Gastroesophageal sphincter (tissue), 4 donors: Measurements from ENCODE around the gene FMN2. TPM values are rescaled to one million over a fixed set of nuclear protein-coding genes. Genes with fewer than 3 reads are reported as not detected.

ENCODE experiments used
- ATAC-seq: fragments of 150-250 bp; one replicate; pipeline ENCODE4 v1.9.1; 2016; ENCODE audit warnings: mild to moderate bottlenecking, moderate library complexity
- H3K27ac ChIP-seq, 4 donors: fragments of 200-600 bp; sonication (generic) in 3 of 4; 1 replicate in 3 of 4; 2 replicates in 1 of 4; pipeline ENCODE4 v1.5.1; 2016 to 2019
- H3K27me3 ChIP-seq: fragments of 200-600 bp; sonication (generic); one replicate; pipeline ENCODE4 v1.5.1; 2019
- H3K36me3 ChIP-seq, 2 donors: fragments of 200-600 bp; sonication (generic); one replicate each; pipeline ENCODE4 v1.5.1; 2019; ENCODE audit warnings: control low read depth in 1 of 2
- H3K4me1 ChIP-seq, 3 donors: fragments of 200-600 bp; sonication (generic); 1 replicate in 2 of 3; 2 replicates in 1 of 3; pipeline ENCODE4 v1.5.1; 2016 to 2019; ENCODE audit warnings: control low read depth in 2 of 3
- H3K4me3 ChIP-seq, 2 donors: fragments of 200-600 bp; sonication (generic); one replicate each; pipeline ENCODE4 v1.5.1; 2019; ENCODE audit warnings: mild to moderate bottlenecking in 1 of 2, moderate library complexity in 1 of 2
- H3K9me3 ChIP-seq, 3 donors: fragments of 200-600 bp; sonication (generic); one replicate each; pipeline ENCODE4 v1.5.1; 2017 to 2019; ENCODE audit warnings: control low read depth in 2 of 3
- EP300 ChIP-seq: sonication (generic); formaldehyde crosslinking; IDR thresholded peaks from one replicate; pipeline ENCODE4 v1.6.1; 2017; ENCODE audit warnings: antibody characterized with exemption, mild to moderate bottlenecking
- POLR2A ChIP-seq, 2 donors: fragments of 450-650 bp; IDR thresholded peaks; one replicate each; pipeline ENCODE4 v1.6.1; 2017; ENCODE audit warnings: antibody characterized with exemption in 2 of 2, mild to moderate bottlenecking in 2 of 2, moderate library complexity in 1 of 2
- POLR2AphosphoS5 ChIP-seq: sonication (generic); formaldehyde crosslinking; IDR thresholded peaks from one replicate; pipeline ENCODE4 v1.6.1; 2017; ENCODE audit warnings: antibody characterized with exemption
- WGBS, 2 donors: methylation state at CpG; one replicate each; pipeline ENCODE4 v1.1.5; 2018; ENCODE audit warnings: low coverage in 1 of 2; 5-methylcytosine and 5-hydroxymethylcytosine counted together
- total RNA-seq, 4 donors: library from RNA; depleted of rRNA; stranded (reverse); fragments of >200 nt; gene quantifications; one replicate each; pipeline ENCODE4 v1.1.0, GENCODE V29; 2016
- TF ChIP-seq, protein P1 (sequence below), 4 experiments: fragments of 200-600 bp in 2 of 4; fragments of 450-650 bp in 2 of 4; sonication (generic) in 1 of 4; IDR thresholded peaks; one replicate each; pipeline ENCODE4 v1.5.1; 2017 to 2019; ENCODE audit warnings: antibody characterized with exemption in 4 of 4, mild to moderate bottlenecking in 2 of 4, moderate library complexity in 2 of 4

FMN2 gene
- total RNA-seq, 4 donors from 2014 or later, result 0.27 to 8.6 (median 2.7) TPM

DNA sequence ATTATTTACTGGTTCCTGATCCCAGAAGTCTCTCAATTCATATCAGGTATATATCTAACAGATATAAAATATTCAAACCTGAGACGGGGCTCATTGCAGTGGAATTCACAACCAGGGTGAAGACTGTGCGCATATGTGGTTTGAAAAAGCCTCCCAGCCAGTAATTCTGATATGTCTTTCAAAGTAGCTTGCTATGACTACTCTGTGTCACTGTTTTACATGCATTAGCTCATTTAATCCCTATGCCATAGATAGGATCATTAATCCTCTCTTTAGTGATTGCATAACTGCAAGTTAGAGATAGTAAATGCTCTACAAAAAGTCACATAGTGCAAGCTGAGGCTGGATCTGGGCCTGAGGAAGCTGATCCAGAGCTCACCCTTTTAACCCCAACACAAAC lies 251.4 kb downstream of the FMN2 start:
- H3K9me3 ChIP-seq, result no peaks in the 10 kb centered on the region
- no peak for ATAC-seq
- H3K27ac ChIP-seq, result no peak overlapping the region
- 68 to 75% methylated on average over 2 of the region's 2 CpGs for WGBS, 2 donors
- H3K36me3 ChIP-seq, result no peaks in the 10 kb centered on the region
- H3K27me3 ChIP-seq, result no peaks in the 10 kb centered on the region
- no peak overlapping the region for H3K4me3 ChIP-seq
- H3K4me1 ChIP-seq, result peaks cover 0 to 25% (median 0%) of the 10 kb centered on the region in 3 donors
- no peak for TF ChIP-seq POLR2A (IDR thresholded peaks at IDR 0.05)
- TF ChIP-seq POLR2AphosphoS5, result no peak
- TF ChIP-seq, protein P1, sequence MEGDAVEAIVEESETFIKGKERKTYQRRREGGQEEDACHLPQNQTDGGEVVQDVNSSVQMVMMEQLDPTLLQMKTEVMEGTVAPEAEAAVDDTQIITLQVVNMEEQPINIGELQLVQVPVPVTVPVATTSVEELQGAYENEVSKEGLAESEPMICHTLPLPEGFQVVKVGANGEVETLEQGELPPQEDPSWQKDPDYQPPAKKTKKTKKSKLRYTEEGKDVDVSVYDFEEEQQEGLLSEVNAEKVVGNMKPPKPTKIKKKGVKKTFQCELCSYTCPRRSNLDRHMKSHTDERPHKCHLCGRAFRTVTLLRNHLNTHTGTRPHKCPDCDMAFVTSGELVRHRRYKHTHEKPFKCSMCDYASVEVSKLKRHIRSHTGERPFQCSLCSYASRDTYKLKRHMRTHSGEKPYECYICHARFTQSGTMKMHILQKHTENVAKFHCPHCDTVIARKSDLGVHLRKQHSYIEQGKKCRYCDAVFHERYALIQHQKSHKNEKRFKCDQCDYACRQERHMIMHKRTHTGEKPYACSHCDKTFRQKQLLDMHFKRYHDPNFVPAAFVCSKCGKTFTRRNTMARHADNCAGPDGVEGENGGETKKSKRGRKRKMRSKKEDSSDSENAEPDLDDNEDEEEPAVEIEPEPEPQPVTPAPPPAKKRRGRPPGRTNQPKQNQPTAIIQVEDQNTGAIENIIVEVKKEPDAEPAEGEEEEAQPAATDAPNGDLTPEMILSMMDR (IDR thresholded peaks at IDR 0.05), result no peak
- no peak for TF ChIP-seq EP300

DNA sequence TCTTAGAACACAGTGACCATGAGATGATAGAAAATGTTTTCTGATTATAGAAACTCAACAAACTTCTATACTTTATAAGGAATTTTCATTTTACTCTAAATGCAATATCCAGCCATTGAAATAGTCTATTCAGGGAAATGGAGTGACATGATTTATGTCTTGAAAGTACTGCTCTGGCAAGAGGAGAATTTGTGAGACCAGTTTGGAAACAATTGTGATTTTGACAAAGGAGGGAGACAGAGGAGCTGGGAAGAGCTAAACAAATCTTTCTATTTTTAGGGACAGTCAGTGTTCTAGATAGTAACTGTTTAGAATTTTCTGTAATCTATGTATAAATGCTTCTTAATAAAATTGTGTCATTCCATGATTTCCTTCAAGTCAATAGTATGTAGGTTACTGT lies 252.3 kb downstream of the FMN2 start:
- Histone ChIP-seq H3K4me1 (peaks cover 0 to 25% (median 0%) of the 10 kb centered on the region in 3 donors), H3K36me3 (no peaks in the 10 kb centered on the region), H3K27ac (no peak overlapping the region), H3K4me3 (no peak overlapping the region), H3K27me3 (no peaks in the 10 kb centered on the region), H3K9me3 (no peaks in the 10 kb centered on the region)
- no peak for ATAC-seq
- no peak for TF ChIP-seq EP300
- TF ChIP-seq POLR2A (IDR thresholded peaks at IDR 0.05), result no peak
- TF ChIP-seq POLR2AphosphoS5, result no peak
- TF ChIP-seq, protein P1 (IDR thresholded peaks at IDR 0.05), result no peak

DNA sequence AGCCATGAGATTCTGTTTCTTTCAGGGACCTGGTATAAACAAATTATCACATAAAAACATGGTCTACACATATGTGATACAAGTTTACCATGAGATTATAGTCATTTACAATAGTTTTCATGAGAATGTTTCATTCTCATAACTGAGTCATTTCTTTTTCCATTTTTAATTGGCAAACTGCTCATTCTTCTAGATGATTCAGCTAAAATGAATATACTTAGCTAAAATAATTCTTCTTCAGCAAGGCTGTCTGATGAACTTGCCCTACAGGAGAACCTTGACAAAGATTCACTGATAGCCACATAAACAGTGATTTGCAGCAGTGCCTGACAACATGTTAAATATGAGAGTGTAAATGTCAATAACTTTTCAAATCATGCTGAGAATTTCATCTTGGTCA lies 253.2 kb downstream of the FMN2 start:
- Histone ChIP-seq H3K9me3 (no peaks in the 10 kb centered on the region), H3K4me1 (peaks cover 0 to 25% (median 0%) of the 10 kb centered on the region in 3 donors), H3K27ac (no peak overlapping the region), H3K27me3 (no peaks in the 10 kb centered on the region), H3K36me3 (no peaks in the 10 kb centered on the region), H3K4me3 (no peak overlapping the region)
- ATAC-seq, result no peak
- TF ChIP-seq POLR2A (IDR thresholded peaks at IDR 0.05), result no peak
- TF ChIP-seq, protein P1 (IDR thresholded peaks at IDR 0.05), result no peak
- TF ChIP-seq EP300, result no peak
- no peak for TF ChIP-seq POLR2AphosphoS5

DNA sequence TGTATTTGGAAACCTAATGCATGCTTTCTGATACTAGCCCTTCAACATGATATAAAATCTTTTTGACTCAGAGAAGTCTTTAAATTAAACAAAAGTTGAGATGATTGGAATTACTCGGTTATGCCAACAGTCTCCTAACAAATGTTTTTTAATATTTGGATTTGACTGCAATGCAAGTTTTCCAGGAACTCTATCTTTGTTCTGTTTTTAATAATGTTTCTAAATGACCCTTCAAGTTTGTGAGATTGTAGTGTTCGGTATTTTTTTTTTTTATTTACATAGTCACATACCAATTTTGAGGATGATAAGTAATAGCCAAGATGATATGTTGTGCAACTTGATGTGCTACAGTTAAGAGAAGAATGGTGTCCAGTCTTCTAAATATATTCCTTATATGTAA lies 258.0 kb downstream of the FMN2 start:
- no peak for TF ChIP-seq POLR2A (IDR thresholded peaks at IDR 0.05)
- TF ChIP-seq EP300, result no peak
- no peak for TF ChIP-seq POLR2AphosphoS5
- TF ChIP-seq, protein P1 (IDR thresholded peaks at IDR 0.05), result no peak
- Histone ChIP-seq H3K4me3 (no peak overlapping the region), H3K9me3 (no peaks in the 10 kb centered on the region), H3K27me3 (no peaks in the 10 kb centered on the region), H3K27ac (no peak overlapping the region), H3K36me3 (no peaks in the 10 kb centered on the region), H3K4me1 (peaks cover 0 to 2% (median 0%) of the 10 kb centered on the region in 3 donors)
- 24 to 33% methylated on average over 2 of the region's 2 CpGs for WGBS, 2 donors
- no peak for ATAC-seq

DNA sequence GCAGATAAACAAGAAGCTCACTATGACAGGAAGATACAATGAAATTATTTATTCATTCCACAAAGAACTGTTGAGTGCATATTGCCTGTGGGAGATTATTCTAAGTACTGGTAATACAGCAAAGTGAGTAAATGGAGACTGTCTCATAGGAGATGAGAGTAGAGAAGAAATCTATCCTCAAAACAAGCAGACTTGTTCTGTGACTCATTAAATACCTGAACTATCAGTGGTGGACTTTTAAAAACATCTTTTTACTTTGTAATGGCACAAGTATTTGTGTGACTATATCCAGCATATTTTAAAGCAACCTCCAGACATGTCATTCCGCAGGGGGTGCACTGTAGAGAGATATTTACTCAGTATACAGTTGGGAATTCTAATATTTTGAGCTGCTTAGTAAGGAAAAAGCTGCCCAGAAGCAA lies 259.2 kb downstream of the FMN2 start:
- ATAC-seq, result no peak
- Histone ChIP-seq H3K27me3 (no peaks in the 10 kb centered on the region), H3K27ac (no peak overlapping the region), H3K4me3 (no peak overlapping the region), H3K4me1 (no peaks in the 10 kb centered on the region), H3K9me3 (no peaks in the 10 kb centered on the region), H3K36me3 (no peaks in the 10 kb centered on the region)
- 44 to 60% methylated on average over 1 of the region's 1 CpG for WGBS, 2 donors
- TF ChIP-seq, protein P1 (IDR thresholded peaks at IDR 0.05), result no peak
- TF ChIP-seq POLR2AphosphoS5, result no peak
- TF ChIP-seq EP300, result no peak
- no peak for TF ChIP-seq POLR2A (IDR thresholded peaks at IDR 0.05)
